ENCODE measurements around the gene DDX11.

- no peak for TF ChIP-seq EGR1 (IDR thresholded peaks at IDR 0.05; ENCODE audit: low read depth)
- TF ChIP-seq, protein P1, sequence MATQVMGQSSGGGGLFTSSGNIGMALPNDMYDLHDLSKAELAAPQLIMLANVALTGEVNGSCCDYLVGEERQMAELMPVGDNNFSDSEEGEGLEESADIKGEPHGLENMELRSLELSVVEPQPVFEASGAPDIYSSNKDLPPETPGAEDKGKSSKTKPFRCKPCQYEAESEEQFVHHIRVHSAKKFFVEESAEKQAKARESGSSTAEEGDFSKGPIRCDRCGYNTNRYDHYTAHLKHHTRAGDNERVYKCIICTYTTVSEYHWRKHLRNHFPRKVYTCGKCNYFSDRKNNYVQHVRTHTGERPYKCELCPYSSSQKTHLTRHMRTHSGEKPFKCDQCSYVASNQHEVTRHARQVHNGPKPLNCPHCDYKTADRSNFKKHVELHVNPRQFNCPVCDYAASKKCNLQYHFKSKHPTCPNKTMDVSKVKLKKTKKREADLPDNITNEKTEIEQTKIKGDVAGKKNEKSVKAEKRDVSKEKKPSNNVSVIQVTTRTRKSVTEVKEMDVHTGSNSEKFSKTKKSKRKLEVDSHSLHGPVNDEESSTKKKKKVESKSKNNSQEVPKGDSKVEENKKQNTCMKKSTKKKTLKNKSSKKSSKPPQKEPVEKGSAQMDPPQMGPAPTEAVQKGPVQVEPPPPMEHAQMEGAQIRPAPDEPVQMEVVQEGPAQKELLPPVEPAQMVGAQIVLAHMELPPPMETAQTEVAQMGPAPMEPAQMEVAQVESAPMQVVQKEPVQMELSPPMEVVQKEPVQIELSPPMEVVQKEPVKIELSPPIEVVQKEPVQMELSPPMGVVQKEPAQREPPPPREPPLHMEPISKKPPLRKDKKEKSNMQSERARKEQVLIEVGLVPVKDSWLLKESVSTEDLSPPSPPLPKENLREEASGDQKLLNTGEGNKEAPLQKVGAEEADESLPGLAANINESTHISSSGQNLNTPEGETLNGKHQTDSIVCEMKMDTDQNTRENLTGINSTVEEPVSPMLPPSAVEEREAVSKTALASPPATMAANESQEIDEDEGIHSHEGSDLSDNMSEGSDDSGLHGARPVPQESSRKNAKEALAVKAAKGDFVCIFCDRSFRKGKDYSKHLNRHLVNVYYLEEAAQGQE (IDR thresholded peaks at IDR 0.05; ENCODE audit: low read depth): no peak
These were observed 43.6 kb upstream of the DDX11 start for GRCh38 chr12:31029916-31030562.
